A172 (cell line): Measurements from ENCODE around the gene SSB. TPM values are rescaled to one million over a fixed set of nuclear protein-coding genes. Genes with fewer than 3 reads are reported as not detected.
"Not testable (repeated sequence)": the region's sequence is repeated elsewhere in the genome, so short reads cannot be mapped to it uniquely, and the experiment has no call there.

Experiments
- DNase-seq: peaks from one replicate; pipeline ENCODE4 v3.0.0-alpha.2; 2015; ENCODE audit warnings: low spot score
- total RNA-seq: library from RNA; depleted of rRNA; stranded (reverse); fragments of >200 nt; shearing (Covaris generic); gene quantifications from 2 replicates; pipeline ENCODE4 v1.2.3, GENCODE V29; 2014

The SSB gene
- total RNA-seq, 1 experiment from 2014 or later, result 287 TPM

DNA sequence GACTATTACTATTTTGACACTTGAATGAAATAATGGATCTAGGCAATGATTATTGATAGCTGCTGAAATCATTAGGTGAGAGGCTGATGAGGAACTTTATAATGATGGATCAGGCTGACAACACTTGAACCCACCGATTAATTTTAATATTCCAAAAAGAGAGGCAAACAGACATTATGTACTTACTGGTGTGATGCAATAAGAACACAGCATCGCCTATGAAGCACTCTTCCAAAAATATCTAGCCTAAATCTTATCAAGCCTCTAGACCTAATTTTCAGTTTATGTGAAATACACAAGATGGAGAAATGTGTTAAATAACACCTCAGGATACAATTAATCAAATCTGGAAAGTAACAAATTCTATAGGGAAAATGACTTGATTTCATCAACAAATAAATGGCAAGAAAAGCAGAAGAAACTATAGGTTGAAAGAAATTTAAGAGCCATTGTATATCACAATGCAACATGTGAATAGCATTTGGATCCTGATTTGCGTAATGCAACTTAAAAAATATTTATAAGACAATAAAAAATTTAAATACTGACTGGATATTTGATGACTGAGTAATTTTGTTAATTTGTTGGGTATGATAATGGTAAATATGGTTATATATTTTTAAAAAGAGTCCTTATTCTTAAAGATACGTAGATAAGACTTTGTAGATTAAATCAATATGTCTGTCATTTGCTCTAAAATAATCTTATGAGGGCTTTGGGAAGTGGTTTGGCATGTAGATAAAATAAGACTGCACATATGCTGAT lies 17.2 kb upstream of the SSB start:
- DNase-seq, result no peak

DNA sequence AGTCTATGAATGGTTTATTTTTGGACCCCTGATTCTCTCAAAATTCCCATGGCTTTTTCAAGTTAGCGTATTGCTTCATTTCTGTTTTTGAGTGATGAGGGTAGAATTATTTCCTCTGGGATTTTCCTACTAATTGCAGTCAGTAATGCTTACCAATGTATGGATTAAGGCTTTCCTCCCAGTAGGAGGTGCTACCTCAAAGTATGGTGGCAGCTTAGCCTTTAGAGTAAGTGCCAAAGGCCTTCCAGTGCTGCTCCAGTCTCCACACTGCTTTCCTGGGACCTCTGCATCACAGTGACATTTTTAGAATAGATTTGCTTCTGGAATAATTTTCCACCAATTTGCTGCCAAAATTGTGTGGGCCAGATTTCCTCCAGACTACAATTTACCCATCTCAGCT lies 16.2 kb upstream of the SSB start:
- DNase-seq, result no peak

DNA sequence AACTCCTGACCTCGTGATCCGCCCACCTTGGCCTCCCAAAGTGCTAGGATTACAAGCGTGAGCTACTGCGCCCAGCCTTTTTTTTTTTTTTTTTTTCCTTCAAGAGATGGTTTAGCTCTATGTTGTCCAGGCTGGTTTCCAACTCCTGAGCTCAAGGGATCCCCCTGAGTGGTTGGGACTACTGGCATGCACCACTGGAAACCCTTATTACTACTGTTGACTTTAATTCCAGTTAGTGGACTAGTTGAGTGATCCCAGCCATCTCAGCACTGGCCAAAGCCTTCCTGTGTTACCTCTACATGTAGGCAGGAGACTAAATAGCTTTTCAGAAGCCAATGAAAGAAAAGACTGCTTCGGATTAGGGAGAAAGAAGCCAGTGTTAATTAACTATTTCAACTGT lies 8.1 kb upstream of the SSB start:
- no peak for DNase-seq

- no peak for DNase-seq
Observed at GRCh38 chr2:169795181-169795580, 3.5 kb upstream of the SSB start.

DNA sequence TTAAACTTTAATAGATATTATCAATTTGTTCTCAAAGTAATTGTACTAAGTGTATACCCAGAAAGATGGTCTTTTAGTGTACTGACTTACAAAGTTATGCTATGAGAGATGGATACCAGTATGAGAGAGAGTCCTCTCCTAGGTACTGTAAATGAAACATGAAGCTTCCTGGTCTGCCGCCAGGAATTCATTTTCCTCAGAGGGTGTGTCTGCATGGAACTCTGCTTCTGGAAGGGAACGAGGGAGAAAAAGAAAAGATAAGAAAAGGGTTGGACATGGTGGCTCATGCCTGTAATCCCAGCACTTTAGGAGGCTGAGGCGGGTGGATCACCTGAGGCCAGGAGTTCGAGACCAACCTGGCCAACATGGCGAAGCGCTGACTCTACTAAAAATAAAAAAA lies 2.2 kb upstream of the SSB start:
- no peak for DNase-seq

- DNase-seq, result no peak
Observed at GRCh38 chr2:169797601-169798000, 1.1 kb upstream of the SSB start.

- DNase-seq, result no peak
Observed at GRCh38 chr2:169798397-169798717, 314 bp upstream of the SSB start.

DNA sequence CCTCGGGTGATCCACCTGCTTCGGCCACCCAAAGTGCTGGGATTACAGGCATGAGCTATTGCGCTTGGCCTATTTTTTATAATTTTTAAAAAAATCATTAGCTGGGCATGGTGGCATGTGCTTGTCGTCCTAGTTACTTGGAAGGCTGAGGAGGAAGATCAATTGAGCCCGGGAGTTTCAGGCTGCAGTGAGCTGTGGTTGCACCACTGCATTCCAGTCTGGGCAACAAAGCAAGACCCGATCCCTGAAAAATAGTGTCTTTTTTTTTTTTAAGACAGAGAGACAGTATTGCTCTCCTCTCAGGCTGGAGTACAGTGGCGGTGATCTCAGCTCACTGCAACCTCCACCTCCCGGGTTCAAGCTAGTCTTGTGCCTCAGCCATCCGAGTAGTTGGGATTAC lies 4.8 kb downstream of the SSB start:
- DNase-seq, result no peak

- no peak for DNase-seq
Observed at GRCh38 chr2:169806586-169806985, 7.9 kb downstream of the SSB start.

GRCh38 chr2:169808221-169808620 lies 9.6 kb downstream of the SSB start:
- no peak for DNase-seq

GRCh38 chr2:169815849-169816248 lies 17.2 kb downstream of the SSB start:
- peak; percentile 69 for DNase-seq

GRCh38 chr2:169816961-169817360 lies 18.3 kb downstream of the SSB start:
- DNase-seq, result not testable (repeated sequence)

DNA sequence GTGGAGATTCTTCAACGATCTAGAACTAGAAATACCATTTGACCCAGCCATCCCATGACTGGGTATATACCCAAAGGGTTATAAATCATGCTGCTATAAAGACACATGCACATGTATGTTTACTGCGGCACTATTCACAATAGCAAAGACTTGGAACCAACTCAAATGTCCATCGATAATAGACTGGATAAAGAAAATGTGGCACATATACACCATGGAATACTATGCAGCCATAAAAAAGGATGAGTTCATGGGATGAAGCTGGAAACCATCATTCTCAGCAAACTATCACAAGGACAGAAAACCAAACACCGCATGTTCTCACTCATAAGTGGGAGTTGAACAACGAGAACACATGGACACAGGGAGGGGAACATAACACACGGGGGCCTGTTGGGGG lies 18.7 kb downstream of the SSB start:
- not testable (repeated sequence) for DNase-seq

DNA sequence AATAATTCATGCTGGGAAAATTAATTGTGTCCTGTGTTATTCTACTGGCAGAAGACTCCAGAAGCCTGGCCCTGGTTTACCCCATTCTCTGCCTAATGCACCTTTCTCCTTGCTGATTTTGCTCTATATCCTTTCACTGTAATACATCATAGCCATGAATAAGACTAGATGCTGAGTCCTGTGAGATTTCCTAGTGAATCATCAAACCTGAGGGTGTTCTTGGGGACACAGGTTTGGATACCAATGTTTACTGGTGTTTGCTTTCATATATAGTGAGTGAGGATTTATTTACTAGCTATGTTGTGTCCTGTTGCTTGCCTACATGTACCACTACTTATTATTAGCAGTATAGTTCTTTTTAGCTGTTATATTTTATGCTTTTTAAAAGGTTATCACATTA lies 19.6 kb downstream of the SSB start:
- no peak for DNase-seq

- DNase-seq, result no peak
Observed at GRCh38 chr2:169819106-169819505, 20.4 kb downstream of the SSB start.

DNA sequence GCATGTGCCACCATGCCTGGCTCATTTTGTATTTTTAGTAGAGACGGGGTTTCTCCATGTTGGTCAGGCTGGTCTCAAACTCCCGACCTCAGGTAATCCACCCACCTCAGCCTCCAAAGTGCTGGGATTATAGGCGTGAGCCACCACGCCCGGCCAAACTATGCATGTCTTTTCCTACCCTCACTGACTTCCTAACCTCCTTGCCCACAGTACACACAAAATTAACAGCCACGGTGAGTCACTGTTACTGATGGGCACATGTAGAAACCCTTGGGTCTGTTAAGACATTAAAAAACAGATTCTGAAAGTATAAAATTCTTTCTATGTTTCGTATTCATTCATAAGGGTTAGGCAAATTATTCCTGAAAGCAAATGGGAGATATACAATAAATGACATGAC lies 21.4 kb downstream of the SSB start:
- DNase-seq, result peak; percentile 73

DNA sequence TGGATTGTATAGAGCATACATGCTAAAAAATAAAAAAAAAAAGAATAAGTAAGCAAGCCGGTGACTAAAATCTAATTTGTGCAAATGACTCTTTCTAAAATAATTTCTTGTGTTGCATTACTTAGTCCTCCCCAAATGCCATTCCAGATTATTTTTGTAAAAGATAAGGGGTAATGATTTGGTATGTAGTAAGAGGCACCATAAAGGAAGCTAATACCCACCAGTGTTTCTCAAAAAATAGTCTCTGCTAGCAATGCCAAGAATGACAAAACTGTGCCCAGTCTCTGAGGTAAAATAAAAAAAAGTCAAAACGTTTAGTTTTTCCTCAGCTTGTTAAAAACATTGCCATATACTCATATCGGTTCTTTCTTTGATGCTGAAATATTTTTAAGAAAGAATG lies 23.4 kb downstream of the SSB start:
- no peak for DNase-seq

- no peak for DNase-seq
Observed at GRCh38 chr2:169822785-169823392, 24.2 kb downstream of the SSB start.

DNA sequence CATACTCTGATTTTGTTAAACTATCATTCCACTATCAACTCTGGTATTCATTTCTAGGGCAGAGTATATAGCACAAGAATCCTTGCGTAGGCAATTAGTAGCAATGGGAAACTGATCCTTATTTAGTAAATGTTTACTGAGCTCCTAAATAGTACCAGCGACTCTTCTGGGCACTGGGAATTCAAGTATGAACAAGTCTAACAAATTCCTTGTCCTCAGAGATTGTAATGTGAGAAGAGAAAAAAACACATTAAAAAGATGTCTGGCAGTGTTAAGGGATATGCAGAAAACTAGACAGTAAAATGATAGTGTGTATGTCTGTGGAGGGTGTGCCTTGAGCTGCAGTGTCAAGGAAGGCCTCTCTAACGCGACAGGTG lies 25.3 kb downstream of the SSB start:
- no peak for DNase-seq

DNA sequence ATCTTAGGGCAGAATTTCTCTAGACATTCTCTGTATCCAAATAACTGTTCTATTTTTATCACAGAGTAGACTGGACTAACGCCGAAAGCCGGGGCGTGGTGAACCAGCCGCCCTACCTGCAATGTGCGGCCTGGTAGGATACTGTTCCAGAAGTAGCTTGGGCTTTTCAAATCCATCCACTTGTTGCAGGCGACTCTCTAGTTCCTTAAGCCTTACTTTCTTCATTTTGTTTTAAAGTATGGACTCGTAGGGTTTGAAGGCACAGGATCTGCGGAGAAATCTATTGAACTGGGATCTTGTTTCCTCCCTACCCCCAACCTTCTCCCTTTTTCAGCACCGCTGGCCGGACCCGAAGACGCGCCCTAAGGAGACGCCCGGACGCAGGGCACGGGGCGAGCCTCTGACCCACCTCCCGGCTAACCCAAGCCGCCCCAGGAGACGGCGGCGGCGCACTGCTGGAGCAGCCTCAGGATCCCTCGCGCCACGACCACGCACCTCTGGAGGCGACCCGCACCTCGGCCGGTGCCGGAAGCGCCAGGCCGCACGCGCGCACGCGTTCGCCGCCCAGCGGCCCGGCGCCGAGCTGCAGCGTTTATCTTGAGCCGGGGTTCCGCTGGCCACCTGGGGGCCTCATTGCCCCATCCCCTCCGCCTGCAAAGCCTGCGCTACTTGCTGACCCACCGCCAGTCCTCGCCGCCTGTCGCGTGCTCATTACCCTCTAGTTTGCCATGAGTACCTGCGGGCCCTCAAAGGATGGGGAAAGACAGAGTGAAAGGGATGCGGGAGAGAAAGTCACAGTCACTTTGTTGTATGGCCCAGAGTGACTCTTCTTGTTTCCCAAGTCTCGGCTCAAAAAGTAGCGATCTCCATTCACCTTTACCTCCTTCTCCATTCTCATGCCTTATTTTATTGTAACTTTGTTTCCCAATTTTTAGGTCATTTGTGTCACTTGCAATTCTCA lies 26.0 kb downstream of the SSB start, which contains the start of gene METTL5:
Gene METTL5 (minus strand): TSS at position 533 of the 961 bp plus-strand sequence. CDS start 308 bp downstream, at position 225.
- DNase-seq, result peak; percentile 71

- DNase-seq, result peak; percentile 88
Observed at GRCh38 chr2:169827272-169828140, 28.8 kb downstream of the SSB start, which contains the start of gene UBR3. UBR3 (plus strand) TSS chr2:169827454; CDS start chr2:169827508, 54 bp downstream.
